H9 (cell line): ENCODE data around the gene RPL35. TPM values are rescaled to one million over a fixed set of nuclear protein-coding genes. Genes with fewer than 3 reads are reported as not detected.
"Not testable (repeated sequence)": the region's sequence is repeated elsewhere in the genome, so short reads cannot be mapped to it uniquely, and the experiment has no call there.

ENCODE experiments used
- DNase-seq: peaks from one replicate; pipeline ENCODE4 v3.0.0-alpha.2; 2017
- H2AFZ ChIP-seq: one replicate; pipeline ENCODE4 v1.6.1; 2013; ENCODE audit warnings: mild to moderate bottlenecking, low read length, control low read depth, moderate library complexity
- H2AK5ac ChIP-seq: 2 replicates; pipeline ENCODE4 v1.6.1; 2013; ENCODE audit warnings: low read length, control low read depth, mixed read lengths; ENCODE audit not compliant: insufficient read length
- H2BK120ac ChIP-seq: one replicate; pipeline ENCODE4 v1.6.1; 2013; ENCODE audit warnings: low read depth, mild to moderate bottlenecking, low read length, control low read depth, inconsistent platforms; ENCODE audit not compliant: poor library complexity, severe bottlenecking
- H2BK12ac ChIP-seq: 2 replicates; pipeline ENCODE4 v1.6.1; 2013; ENCODE audit warnings: low read length, control low read depth, mixed read lengths, low read depth; ENCODE audit not compliant: insufficient read length
- H2BK15ac ChIP-seq: 2 replicates; pipeline ENCODE4 v1.6.1; 2013; ENCODE audit warnings: low read depth, low read length, control low read depth
- H2BK20ac ChIP-seq: one replicate; pipeline ENCODE4 v1.6.1; 2013; ENCODE audit warnings: low read depth, mild to moderate bottlenecking, low read length, control low read depth, inconsistent platforms; ENCODE audit not compliant: poor library complexity, severe bottlenecking
- H2BK5ac ChIP-seq: 2 replicates; pipeline ENCODE4 v1.6.1; 2013; ENCODE audit warnings: low read length, control low read depth, mixed read lengths; ENCODE audit not compliant: insufficient read length
- H3K14ac ChIP-seq: 2 replicates; pipeline ENCODE4 v1.6.1; 2013; ENCODE audit warnings: low read length, control low read depth; ENCODE audit not compliant: insufficient read depth
- H3K18ac ChIP-seq: 2 replicates; pipeline ENCODE4 v1.6.1; 2013; ENCODE audit warnings: low read depth, mild to moderate bottlenecking, mixed read lengths, low read length, control low read depth; ENCODE audit not compliant: insufficient read length
- H3K23ac ChIP-seq: 2 replicates; pipeline ENCODE4 v1.6.1; 2013; ENCODE audit warnings: low read length, control low read depth, mixed read lengths, low read depth; ENCODE audit not compliant: insufficient read length
- H3K23me2 ChIP-seq: 2 replicates; pipeline ENCODE4 v1.6.1; 2013; ENCODE audit warnings: low read depth, mild to moderate bottlenecking, mixed read lengths, low read length, control low read depth; ENCODE audit not compliant: insufficient read length, poor library complexity, severe bottlenecking
- H3K27ac ChIP-seq: 2 replicates; pipeline ENCODE4 v1.5.1; 2013; ENCODE audit warnings: low read length, control low read depth, mixed read lengths, low read depth; ENCODE audit not compliant: insufficient read length
- H3K27me3 ChIP-seq: 2 replicates; pipeline ENCODE4 v1.6.1; 2013; ENCODE audit warnings: low read length, control low read depth, inconsistent platforms; ENCODE audit not compliant: insufficient read depth
- H3K4ac ChIP-seq: 2 replicates; pipeline ENCODE4 v1.6.1; 2013; ENCODE audit warnings: low read depth, mild to moderate bottlenecking, control low read depth, inconsistent platforms, low read length, moderate library complexity
- H3K4me1 ChIP-seq: 2 replicates; pipeline ENCODE4 v1.6.1; 2013; ENCODE audit warnings: low read length, control low read depth, inconsistent platforms; ENCODE audit not compliant: insufficient read depth
- H3K4me2 ChIP-seq: 2 replicates; pipeline ENCODE4 v1.6.1; 2013; ENCODE audit warnings: low read length, control low read depth, mixed read lengths; ENCODE audit not compliant: insufficient read length, insufficient read depth
- H3K56ac ChIP-seq: 2 replicates; pipeline ENCODE4 v1.6.1; 2013; ENCODE audit warnings: low read depth, mild to moderate bottlenecking, mixed read lengths, low read length, control low read depth; ENCODE audit not compliant: insufficient read length
- H3K79me1 ChIP-seq: 2 replicates; pipeline ENCODE4 v1.6.1; 2013; ENCODE audit warnings: low read depth, mild to moderate bottlenecking, moderate library complexity, low read length, control low read depth, inconsistent platforms; ENCODE audit not compliant: insufficient read depth, poor library complexity, severe bottlenecking
- H3K79me2 ChIP-seq: 2 replicates; pipeline ENCODE4 v1.6.1; 2013; ENCODE audit warnings: low read length, control low read depth, inconsistent platforms; ENCODE audit not compliant: insufficient read depth
- H3K9ac ChIP-seq: 2 replicates; pipeline ENCODE4 v1.6.1; 2013; ENCODE audit warnings: low read length, control low read depth, mixed read lengths; ENCODE audit not compliant: insufficient read length; ENCODE audit errors: extremely low read depth
- H3K9me3 ChIP-seq: one replicate; pipeline ENCODE4 v1.6.1; 2013; ENCODE audit warnings: low read depth, low read length, inconsistent platforms; ENCODE audit not compliant: control insufficient read depth
- H3T11ph ChIP-seq: one replicate; pipeline ENCODE4 v1.6.1; 2013; ENCODE audit warnings: mild to moderate bottlenecking, low read length, control low read depth, inconsistent platforms
- H4K20me1 ChIP-seq: one replicate; pipeline ENCODE4 v1.6.1; 2013; ENCODE audit not compliant: control insufficient read depth, insufficient read length, insufficient read depth
- H4K5ac ChIP-seq: 2 replicates; pipeline ENCODE4 v1.6.1; 2013; ENCODE audit warnings: low read depth, mild to moderate bottlenecking, mixed read lengths, low read length, control low read depth; ENCODE audit not compliant: insufficient read length
- H4K8ac ChIP-seq: replicated peaks from 2 replicates; pipeline ENCODE4 v1.6.1; 2013; ENCODE audit warnings: low read length, control low read depth, mixed read lengths, low read depth; ENCODE audit not compliant: insufficient read length
- H4K91ac ChIP-seq: 2 replicates; pipeline ENCODE4 v1.6.1; 2013; ENCODE audit warnings: low read depth, mild to moderate bottlenecking, moderate library complexity, mixed read lengths, low read length, control low read depth; ENCODE audit not compliant: insufficient read length
- H3K27ac Mint-ChIP-seq, 3 experiments: 2 replicates in 2 of 3; 3 replicates in 1 of 3; pipeline ENCODE4 v1.8.0; 2020 to 2021; ENCODE audit warnings: mixed read lengths in 3 of 3, mild to moderate bottlenecking in 1 of 3, moderate library complexity in 1 of 3
- H3K27me3 Mint-ChIP-seq: 2 replicates; pipeline ENCODE4 v1.8.0; 2021; ENCODE audit warnings: low read depth, mild to moderate bottlenecking, moderate library complexity, mixed read lengths
- H3K36me3 Mint-ChIP-seq, 3 experiments: 2 replicates in 2 of 3; 3 replicates in 1 of 3; pipeline ENCODE4 v1.8.0; 2020 to 2021; ENCODE audit warnings: low read depth in 3 of 3, mixed read lengths in 3 of 3; ENCODE audit not compliant: insufficient read depth in 1 of 3
- H3K4me1 Mint-ChIP-seq, 2 experiments: 2 replicates each; pipeline ENCODE4 v1.8.0; 2020; ENCODE audit warnings: mixed read lengths in 2 of 2
- H3K4me3 Mint-ChIP-seq, 2 experiments: 2 replicates in 1 of 2; 3 replicates in 1 of 2; pipeline ENCODE4 v1.8.0; 2020 to 2021; ENCODE audit warnings: mild to moderate bottlenecking in 2 of 2, mixed read lengths in 2 of 2, moderate library complexity in 1 of 2
- H3K9me3 Mint-ChIP-seq, 2 experiments: 2 replicates in 1 of 2; 3 replicates in 1 of 2; pipeline ENCODE4 v1.8.0; 2020; ENCODE audit warnings: mild to moderate bottlenecking in 2 of 2, mixed read lengths in 2 of 2, moderate library complexity in 1 of 2
- WGBS: extraction: QIAGEN DNeasy Blood & Tissue Kit; methylation state at CpG from one replicate; pipeline ENCODE4 v1.1.7; 2013; ENCODE audit warnings: missing lambda C conversion rate, low lambda C conversion rate, mixed read lengths; ENCODE audit not compliant: insufficient read length; ENCODE audit errors: extremely low coverage; 5-methylcytosine and 5-hydroxymethylcytosine counted together
- total RNA-seq: library from RNA; stranded (reverse); gene quantifications from 2 replicates; pipeline ENCODE4 v1.2.1, GENCODE V29; 2021
- TF ChIP-seq, protein P1 (sequence below): fragments of 200-600 bp; sonication (generic); conservative IDR thresholded peaks from 3 replicates; pipeline ENCODE4 v1.8.0; 2021; ENCODE audit warnings: antibody characterized with exemption, mild to moderate bottlenecking

Gene RPL35
- total RNA-seq, 1 experiment from 2014 or later: 1,840 TPM

DNA sequence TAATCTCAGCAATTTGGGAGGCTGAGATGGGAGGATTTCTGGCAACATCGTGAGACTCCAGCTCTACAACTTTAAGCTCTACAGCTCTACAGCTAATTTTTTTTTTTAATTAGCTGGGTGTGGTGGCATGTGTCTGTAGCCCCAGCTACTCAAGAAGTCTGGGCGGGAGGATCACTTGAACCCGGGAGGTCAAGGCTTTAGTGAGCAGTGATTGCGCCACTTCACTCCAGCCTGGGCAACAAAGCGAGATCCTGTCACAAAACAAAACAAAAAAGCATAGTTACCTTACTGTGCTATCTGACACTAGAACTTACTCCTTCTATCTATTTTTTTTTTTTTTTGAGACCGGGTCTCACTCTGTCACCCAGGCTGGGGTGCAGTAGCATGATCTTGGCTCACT, 14.8 kb downstream of the RPL35 start:
- Histone ChIP-seq H4K5ac (no peak overlapping the region), H3K4me2 (no peak overlapping the region), H2AFZ (no peak overlapping the region), H3K79me1 (no peaks in the 10 kb centered on the region), H3K9ac (no peak overlapping the region), H2BK20ac (no peak overlapping the region), H3K14ac (no peak overlapping the region), H3K27ac (no peak overlapping the region), H3K79me2 (no peaks in the 10 kb centered on the region), H2BK120ac (no peak overlapping the region), H4K91ac (no peak overlapping the region), H2BK12ac (no peak overlapping the region), H3K18ac (no peak overlapping the region), H2AK5ac (no peak overlapping the region), H3K23ac (no peak overlapping the region), H2BK5ac (no peak overlapping the region), H4K20me1 (no peaks in the 10 kb centered on the region), H3K27me3 (no peaks in the 10 kb centered on the region), H4K8ac (no peak overlapping the region), H3T11ph (no peak overlapping the region), H2BK15ac (no peak overlapping the region), H3K9me3 (no peaks in the 10 kb centered on the region), H3K4ac (no peak overlapping the region), H3K4me1 (no peaks in the 10 kb centered on the region), H3K56ac (no peak overlapping the region), H3K23me2 (no peaks in the 10 kb centered on the region)
- Mint-ChIP-seq H3K27me3 (no peaks in the 10 kb centered on the region; the same call in 1 of the 2 replicates), H3K4me3 (no peak overlapping the region), H3K36me3 (no peaks in the 10 kb centered on the region), H3K4me1 (peaks cover 0 to 11% of the 10 kb centered on the region in 2 experiments; a peak in 2 of 4 replicates), H3K9me3 (no peaks in the 10 kb centered on the region), H3K27ac (no peak overlapping the region)
- no peak for DNase-seq
- TF ChIP-seq, protein P1, sequence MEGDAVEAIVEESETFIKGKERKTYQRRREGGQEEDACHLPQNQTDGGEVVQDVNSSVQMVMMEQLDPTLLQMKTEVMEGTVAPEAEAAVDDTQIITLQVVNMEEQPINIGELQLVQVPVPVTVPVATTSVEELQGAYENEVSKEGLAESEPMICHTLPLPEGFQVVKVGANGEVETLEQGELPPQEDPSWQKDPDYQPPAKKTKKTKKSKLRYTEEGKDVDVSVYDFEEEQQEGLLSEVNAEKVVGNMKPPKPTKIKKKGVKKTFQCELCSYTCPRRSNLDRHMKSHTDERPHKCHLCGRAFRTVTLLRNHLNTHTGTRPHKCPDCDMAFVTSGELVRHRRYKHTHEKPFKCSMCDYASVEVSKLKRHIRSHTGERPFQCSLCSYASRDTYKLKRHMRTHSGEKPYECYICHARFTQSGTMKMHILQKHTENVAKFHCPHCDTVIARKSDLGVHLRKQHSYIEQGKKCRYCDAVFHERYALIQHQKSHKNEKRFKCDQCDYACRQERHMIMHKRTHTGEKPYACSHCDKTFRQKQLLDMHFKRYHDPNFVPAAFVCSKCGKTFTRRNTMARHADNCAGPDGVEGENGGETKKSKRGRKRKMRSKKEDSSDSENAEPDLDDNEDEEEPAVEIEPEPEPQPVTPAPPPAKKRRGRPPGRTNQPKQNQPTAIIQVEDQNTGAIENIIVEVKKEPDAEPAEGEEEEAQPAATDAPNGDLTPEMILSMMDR: no peak
- no CpG with 5 or more reads among the region's 6 CpGs for WGBS

DNA sequence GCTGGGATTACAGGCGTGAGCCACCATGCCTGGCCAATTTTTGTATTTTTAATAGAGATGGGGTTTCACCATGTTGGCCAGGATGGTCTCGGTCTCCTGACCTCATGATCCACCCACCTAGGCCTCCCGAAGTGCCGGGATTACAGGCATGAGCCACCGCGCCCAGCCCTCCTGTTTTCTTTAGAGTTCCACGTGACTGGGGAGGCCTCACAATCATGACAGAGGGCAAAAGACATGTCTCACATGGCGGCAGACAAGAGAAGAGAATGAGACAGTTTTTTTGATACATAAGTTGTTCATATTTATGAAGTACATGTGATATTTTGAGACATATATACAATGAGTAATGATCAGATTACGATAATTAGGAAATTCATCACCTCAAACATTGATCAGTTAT, 15.3 kb downstream of the RPL35 start:
- not testable (repeated sequence) for H3T11ph ChIP-seq, H3K36me3 Mint-ChIP-seq, H3K9me3 ChIP-seq, H3K56ac ChIP-seq, H4K20me1 ChIP-seq, H3K27me3 ChIP-seq, H2BK5ac ChIP-seq, H2BK20ac ChIP-seq, H3K9me3 Mint-ChIP-seq, H2AK5ac ChIP-seq, H3K4me1 ChIP-seq, H3K27ac ChIP-seq, H4K8ac ChIP-seq, H3K4me3 Mint-ChIP-seq, H4K5ac ChIP-seq, H2BK12ac ChIP-seq, H3K18ac ChIP-seq, H3K14ac ChIP-seq, H3K23ac ChIP-seq, H3K27me3 Mint-ChIP-seq, H2BK120ac ChIP-seq, H2AFZ ChIP-seq, H3K4me2 ChIP-seq, H2BK15ac ChIP-seq, H3K9ac ChIP-seq, H4K91ac ChIP-seq, H3K27ac Mint-ChIP-seq, H3K79me1 ChIP-seq, DNase-seq, H3K79me2 ChIP-seq, H3K4ac ChIP-seq, H3K23me2 ChIP-seq
- no CpG with 5 or more reads among the region's 9 CpGs for WGBS
- H3K4me1 Mint-ChIP-seq: peaks cover 0 to 11% of the 10 kb centered on the region in 2 experiments; a peak in 2 of 4 replicates
